Nephron (organoid): ENCODE measurements around the gene CTNNBL1.

Experiments used
- H3K27ac Mint-ChIP-seq, 3 experiments: 2 replicates each; pipeline ENCODE4 v1.8.0; 2020; ENCODE audit warnings: mixed read lengths in 3 of 3, mild to moderate bottlenecking in 2 of 3, moderate library complexity in 1 of 3
- H3K27me3 Mint-ChIP-seq: 2 replicates; pipeline ENCODE4 v1.8.0; 2021; ENCODE audit warnings: low read depth, mild to moderate bottlenecking, moderate library complexity, mixed read lengths
- H3K36me3 Mint-ChIP-seq: 2 replicates; pipeline ENCODE4 v1.8.0; 2020; ENCODE audit warnings: low read depth, mixed read lengths
- H3K4me1 Mint-ChIP-seq: 2 replicates; pipeline ENCODE4 v1.8.0; 2020; ENCODE audit warnings: mixed read lengths
- H3K4me3 Mint-ChIP-seq, 3 experiments: 2 replicates each; pipeline ENCODE4 v1.8.0; 2020; ENCODE audit warnings: mild to moderate bottlenecking in 3 of 3, mixed read lengths in 3 of 3, moderate library complexity in 2 of 3
- H3K9me3 Mint-ChIP-seq: 2 replicates; pipeline ENCODE4 v1.8.0; 2020; ENCODE audit warnings: mixed read lengths
- CTCF ChIP-seq, 3 experiments: fragments of 200-600 bp; sonication (generic); IDR thresholded peaks; one replicate each; pipeline ENCODE4 v1.5.0; 2021; ENCODE audit warnings: antibody characterized with exemption in 3 of 3; ENCODE audit not compliant: unreplicated experiment in 3 of 3

CTNNBL1 gene

GRCh38 chr20:37804584-37805566, 111.0 kb downstream of the CTNNBL1 start:
- Mint-ChIP-seq H3K9me3 (no peaks in the 10 kb centered on the region), H3K27me3 (no peaks in the 10 kb centered on the region), H3K27ac (no peak overlapping the region), H3K4me1 (peaks cover 6% of the 10 kb centered on the region), H3K4me3 (no peak overlapping the region), H3K36me3 (peaks cover 19% of the 10 kb centered on the region)
- no peak for TF ChIP-seq CTCF (IDR thresholded peaks at IDR 0.05; ENCODE audit: unreplicated experiment in 3 of 3)

GRCh38 chr20:37807471-37808232, 113.8 kb downstream of the CTNNBL1 start:
- Mint-ChIP-seq H3K4me1 (peaks cover 6% of the 10 kb centered on the region), H3K36me3 (peaks cover 26% of the 10 kb centered on the region), H3K9me3 (no peaks in the 10 kb centered on the region), H3K27ac (no peak overlapping the region), H3K4me3 (no peak overlapping the region), H3K27me3 (no peaks in the 10 kb centered on the region)
- TF ChIP-seq CTCF (IDR thresholded peaks at IDR 0.05; ENCODE audit: unreplicated experiment in 3 of 3): no peak

GRCh38 chr20:37808233-37809070, 114.6 kb downstream of the CTNNBL1 start:
- no peaks in the 10 kb centered on the region for H3K9me3 Mint-ChIP-seq
- no peaks in the 10 kb centered on the region for H3K27me3 Mint-ChIP-seq
- H3K27ac Mint-ChIP-seq: no peak overlapping the region
- H3K4me1 Mint-ChIP-seq: peaks cover 3% of the 10 kb centered on the region
- H3K36me3 Mint-ChIP-seq: peaks cover 21% of the 10 kb centered on the region
- no peak for TF ChIP-seq CTCF (IDR thresholded peaks at IDR 0.05; ENCODE audit: unreplicated experiment in 3 of 3)
- no peak overlapping the region for H3K4me3 Mint-ChIP-seq

GRCh38 chr20:37810027-37810426, 116.2 kb downstream of the CTNNBL1 start:
- H3K36me3 Mint-ChIP-seq: peaks cover 19% of the 10 kb centered on the region
- H3K9me3 Mint-ChIP-seq: no peaks in the 10 kb centered on the region
- no peak overlapping the region for H3K27ac Mint-ChIP-seq
- H3K4me1 Mint-ChIP-seq: no peaks in the 10 kb centered on the region
- TF ChIP-seq CTCF (IDR thresholded peaks at IDR 0.05; ENCODE audit: unreplicated experiment in 3 of 3): no peak
- no peaks in the 10 kb centered on the region for H3K27me3 Mint-ChIP-seq
- no peak overlapping the region for H3K4me3 Mint-ChIP-seq

GRCh38 chr20:37816003-37816402, 122.2 kb downstream of the CTNNBL1 start:
- Mint-ChIP-seq H3K4me1 (peaks cover 3% of the 10 kb centered on the region), H3K4me3 (no peak overlapping the region), H3K27me3 (no peaks in the 10 kb centered on the region), H3K27ac (no peak overlapping the region), H3K36me3 (peaks cover 6% of the 10 kb centered on the region), H3K9me3 (no peaks in the 10 kb centered on the region)
- TF ChIP-seq CTCF (IDR thresholded peaks at IDR 0.05; ENCODE audit: unreplicated experiment in 3 of 3): no peak
